Transverse colon (tissue), 4 donors: ENCODE results near the gene C15orf40.

Source experiments
- CTCF ChIP-seq, 5 experiments: fragments of 200-600 bp in 3 of 5; fragments of 450-650 bp in 2 of 5; sonication (generic) in 3 of 5; IDR thresholded peaks; 1 replicate in 2 of 5; 2 replicates in 3 of 5; pipeline ENCODE4 v1.5.1; 2016 to 2017; ENCODE audit warnings: antibody characterized with exemption in 5 of 5, inconsistent platforms in 3 of 5, mild to moderate bottlenecking in 2 of 5, moderate library complexity in 1 of 5
- EP300 ChIP-seq: sonication (generic); formaldehyde crosslinking; IDR thresholded peaks from one replicate; pipeline ENCODE4 v1.6.1; 2017; ENCODE audit warnings: antibody characterized with exemption, low read depth
- POLR2A ChIP-seq: fragments of 450-650 bp; IDR thresholded peaks from one replicate; pipeline ENCODE4 v1.6.1; 2016; ENCODE audit warnings: antibody characterized with exemption, mild to moderate bottlenecking, moderate library complexity
- POLR2AphosphoS5 ChIP-seq, 3 donors: sonication (generic); formaldehyde crosslinking; IDR thresholded peaks; one replicate each; pipeline ENCODE4 v1.6.1; 2016; ENCODE audit warnings: antibody characterized with exemption in 3 of 3

- TF ChIP-seq CTCF (IDR thresholded peaks at IDR 0.05) = no peak
- no peak for TF ChIP-seq EP300
- TF ChIP-seq POLR2AphosphoS5 (IDR thresholded peaks at IDR 0.05) = no peak
- TF ChIP-seq POLR2A = no peak
Observed at GRCh38 chr15:82980981-82981380, 30.5 kb downstream of the C15orf40 start.
